Left renal pelvis (tissue), 4 donors: ENCODE data around the gene SERPINB6. TPM values are rescaled to one million over a fixed set of nuclear protein-coding genes. Genes with fewer than 3 reads are reported as not detected.
A peak's percentile ranks its signal among the peaks of the same experiment; 100 is the strongest.
"Not testable (repeated sequence)": the region's sequence is repeated elsewhere in the genome, so short reads cannot be mapped to it uniquely, and the experiment has no call there.

ENCODE experiments used
- DNase-seq, 4 donors: peaks; one replicate each; pipeline ENCODE4 v3.0.0-alpha.2; 2013; ENCODE audit warnings: low read depth in 4 of 4, low spot score in 3 of 4
- polyA plus RNA-seq, 4 donors: library from polyadenylated mRNA; unstranded; fragments of 120-200 nt; gene quantifications; one replicate each; pipeline ENCODE4 v1.2.1, GENCODE V29; 2013; ENCODE audit not compliant: insufficient read length in 4 of 4

Gene SERPINB6
- polyA plus RNA-seq, 4 donors: 67.9 to 95.8 (median 89.1) TPM

GRCh38 chr6:2999618-3000557, 28.5 kb upstream of the SERPINB6 start, which contains the start of gene NQO2:
NQO2 (plus strand) TSS chr6:2999894; CDS start chr6:3006553, 6,659 bp downstream.
- DNase-seq: peak in 3 of 4 donors; percentile 75 to 76 (median 75)

- peak in 1 of 4 donors; percentile 55 for DNase-seq
These were observed 27.7 kb upstream of the SERPINB6 start for GRCh38 chr6:2998998-2999617.

GRCh38 chr6:2998249-2998997, 27.1 kb upstream of the SERPINB6 start:
- DNase-seq: not testable (repeated sequence)

- DNase-seq: no peak
These were observed 22.5 kb upstream of the SERPINB6 start for GRCh38 chr6:2993755-2994317.

- no peak for DNase-seq
These were observed 21.1 kb upstream of the SERPINB6 start for GRCh38 chr6:2992330-2992979.

- no peak for DNase-seq
These were observed 19.7 kb upstream of the SERPINB6 start for GRCh38 chr6:2990932-2991506.

GRCh38 chr6:2990248-2990931, 19.0 kb upstream of the SERPINB6 start:
- DNase-seq: no peak

- peak; percentile 96 to 99 (median 98) for DNase-seq
These were observed 18.2 kb upstream of the SERPINB6 start for GRCh38 chr6:2989332-2990247.

- peak; percentile 79 to 84 (median 80) for DNase-seq
These were observed 17.3 kb upstream of the SERPINB6 start for GRCh38 chr6:2988426-2989331.

GRCh38 chr6:2988094-2988425, 16.7 kb upstream of the SERPINB6 start:
- DNase-seq: no peak

GRCh38 chr6:2986722-2987221, 15.4 kb upstream of the SERPINB6 start:
- no peak for DNase-seq

- DNase-seq: no peak
These were observed 13.5 kb upstream of the SERPINB6 start for GRCh38 chr6:2984738-2985406.

- no peak for DNase-seq
These were observed 11.2 kb upstream of the SERPINB6 start for GRCh38 chr6:2982426-2983117.

- no peak for DNase-seq
These were observed 9.1 kb upstream of the SERPINB6 start for GRCh38 chr6:2980465-2980855.

GRCh38 chr6:2979819-2980464, 8.6 kb upstream of the SERPINB6 start:
- DNase-seq: no peak
